Naive thymus-derived CD4-positive, alpha-beta T cell (primary cell): ENCODE data around the gene SLC6A7. TPM values are rescaled to one million over a fixed set of nuclear protein-coding genes. Genes with fewer than 3 reads are reported as not detected.
A peak's percentile ranks its signal among the peaks of the same experiment; 100 is the strongest.

ENCODE experiments used
- ATAC-seq: fragments of 150-1000 bp; cut with Tn5 transposase; 2 replicates; pipeline ENCODE4 v1.10.0; 2021; ENCODE audit warnings: mild to moderate bottlenecking, moderate library complexity
- CTCF ChIA-PET: fragments of 350-600 bp; sonication (Branson Sonifier 250); formaldehyde crosslinking; loops from one replicate; lab custom pipeline; 2021; ENCODE audit warnings: antibody characterized with exemption; lab: Charles Lee
- POLR2A ChIA-PET: fragments of 350-600 bp; sonication (Branson Sonifier 250); formaldehyde crosslinking; loops from one replicate; lab custom pipeline; 2021; ENCODE audit warnings: antibody characterized with exemption, inconsistent platforms; lab: Charles Lee
- DNase-seq, 9 donors: peaks; one replicate each; pipeline versions ENCODE4 v3.0.0 to v3.0.0-alpha.2; 2020 to 2022; ENCODE audit warnings: mixed read lengths in 1 of 9
- H3K27ac ChIP-seq: one replicate; pipeline ENCODE4 v1.7.0; 2013; ENCODE audit warnings: mild to moderate bottlenecking, low read depth, low read length, moderate library complexity
- H3K27me3 ChIP-seq, 2 donors: one replicate each; pipeline ENCODE4 v1.7.0; 2013; ENCODE audit warnings: low read length in 2 of 2, mild to moderate bottlenecking in 2 of 2, moderate library complexity in 2 of 2; ENCODE audit not compliant: control insufficient read depth in 2 of 2, insufficient read depth in 2 of 2
- H3K36me3 ChIP-seq, 3 experiments: 1 replicate in 2 of 3; 2 replicates in 1 of 3; pipeline ENCODE4 v1.7.0; 2013; ENCODE audit warnings: low read length in 3 of 3, mild to moderate bottlenecking in 3 of 3, moderate library complexity in 1 of 3; ENCODE audit not compliant: insufficient read depth in 3 of 3, control insufficient read depth in 2 of 3
- H3K4me1 ChIP-seq, 2 donors: one replicate each; pipeline ENCODE4 v1.7.0; 2013; ENCODE audit warnings: low read length in 2 of 2, mild to moderate bottlenecking in 2 of 2, moderate library complexity in 1 of 2; ENCODE audit not compliant: control insufficient read depth in 2 of 2, insufficient read depth in 2 of 2
- H3K4me3 ChIP-seq: 2 replicates; pipeline ENCODE4 v1.7.0; 2013; ENCODE audit warnings: mild to moderate bottlenecking, low read length
- H3K9me3 ChIP-seq, 3 experiments: 1 replicate in 2 of 3; 2 replicates in 1 of 3; pipeline ENCODE4 v1.7.0; 2013; ENCODE audit warnings: low read length in 3 of 3; ENCODE audit not compliant: control insufficient read depth in 2 of 3
- H3K27ac Mint-ChIP-seq, 9 donors: one replicate each; pipeline ENCODE4 v1.8.0; 2020 to 2022; ENCODE audit warnings: mixed read lengths in 9 of 9, mild to moderate bottlenecking in 8 of 9, moderate library complexity in 5 of 9, inconsistent platforms in 2 of 9
- H3K27me3 Mint-ChIP-seq, 5 donors: one replicate each; pipeline ENCODE4 v1.8.0; 2021 to 2022; ENCODE audit warnings: mixed read lengths in 5 of 5, mild to moderate bottlenecking in 1 of 5
- H3K36me3 Mint-ChIP-seq, 5 donors: one replicate each; pipeline ENCODE4 v1.8.0; 2020 to 2022; ENCODE audit warnings: mixed read lengths in 5 of 5, mild to moderate bottlenecking in 3 of 5, inconsistent platforms in 1 of 5
- H3K4me1 Mint-ChIP-seq, 7 donors: one replicate each; pipeline ENCODE4 v1.8.0; 2020 to 2022; ENCODE audit warnings: mixed read lengths in 7 of 7, mild to moderate bottlenecking in 3 of 7, inconsistent platforms in 1 of 7
- H3K4me3 Mint-ChIP-seq, 10 donors: one replicate each; pipeline ENCODE4 v1.8.0; 2020 to 2022; ENCODE audit warnings: mild to moderate bottlenecking in 10 of 10, mixed read lengths in 10 of 10, moderate library complexity in 6 of 10, inconsistent platforms in 2 of 10
- H3K9me3 Mint-ChIP-seq, 11 donors: one replicate each; pipeline ENCODE4 v1.8.0; 2020 to 2022; ENCODE audit warnings: mixed read lengths in 11 of 11, mild to moderate bottlenecking in 4 of 11, inconsistent platforms in 1 of 11, moderate library complexity in 1 of 11
- intact Hi-C, 2 donors: fragments of 100-400 bp; cut with micrococcal nuclease; formaldehyde crosslinking; loops; one replicate each; pipeline ENCODE4 v1.15.1; 2023
- polyA plus RNA-seq, 2 donors: library from polyadenylated mRNA; unstranded; fragments of 300-500 nt; fragmentation: Illumina TruSeq; gene quantifications; one replicate each; pipeline ENCODE4 v1.2.3, GENCODE V29; 2021
- total RNA-seq, 6 experiments: library from RNA in 5 of 6; stranded (reverse) in 5 of 6; gene quantifications; 1 replicate in 5 of 6; 2 replicates in 1 of 6; pipeline ENCODE4 v1.2.3 and lab custom pipeline; 2021 to 2026

The SLC6A7 gene
- total and polyA plus RNA-seq, 7 experiments from 2014 or later: not detected

DNA sequence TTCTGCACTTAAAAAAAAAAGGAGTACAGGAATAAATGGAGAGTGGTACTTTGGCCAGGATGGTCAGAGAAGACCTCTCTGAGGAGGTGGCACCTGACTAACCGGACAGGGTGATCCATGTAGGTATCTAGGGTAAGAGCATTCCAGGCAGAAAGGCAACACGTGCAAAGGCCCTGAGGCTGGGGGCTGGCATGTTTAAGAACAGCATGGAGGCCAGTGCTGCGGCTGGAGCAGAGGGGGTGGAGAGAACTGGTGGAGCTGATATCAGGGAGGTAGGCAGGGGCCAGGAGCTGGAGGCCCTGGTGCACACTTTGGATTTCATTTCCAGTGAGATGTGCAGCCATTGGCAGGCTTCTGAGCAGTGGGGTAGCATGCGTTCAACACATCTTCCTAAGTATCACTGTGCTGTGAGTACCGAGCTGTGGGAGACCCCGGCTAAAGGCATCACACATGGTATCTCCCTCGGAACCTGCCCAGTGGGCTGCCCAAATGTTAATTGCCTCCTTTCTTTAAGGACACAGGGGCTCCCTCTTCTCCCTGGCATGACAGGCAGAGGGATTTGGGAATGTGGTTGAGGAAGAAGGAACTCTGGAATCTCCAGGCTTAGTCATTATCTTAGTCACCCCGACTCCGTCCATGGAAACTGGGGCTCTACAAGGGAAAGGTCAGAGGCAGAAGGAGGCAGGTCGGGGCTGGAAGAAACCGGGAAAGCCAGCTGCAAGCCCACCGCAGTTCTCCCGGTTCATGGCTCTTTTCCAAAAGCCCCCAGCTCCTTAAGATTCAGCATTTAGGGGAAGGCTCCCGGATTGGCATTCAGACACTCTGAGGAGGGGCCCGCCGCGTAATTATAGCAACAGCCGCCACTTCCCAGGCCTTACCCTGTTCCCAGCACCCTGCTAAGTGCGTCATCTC, 18.6 kb downstream of the SLC6A7 start:
- ChIA-PET CTCF (no interaction called here), POLR2A (no interaction called here)
- Mint-ChIP-seq H3K36me3 (no peaks in the 10 kb centered on the region), H3K4me1 (peaks cover 11 to 20% (median 13%) of the 10 kb centered on the region in 7 donors), H3K9me3 (peaks cover 0 to 4% (median 0%) of the 10 kb centered on the region in 11 donors), H3K27me3 (peaks cover 10 to 24% (median 14%) of the 10 kb centered on the region in 5 donors), H3K4me3 (peak overlapping the region in 9 of 10 donors; percentile 10 to 71 (median 42)), H3K27ac (peak overlapping the region in 2 of 9 donors; percentile 13 to 26)
- no peaks in the 10 kb centered on the region for H3K27me3 ChIP-seq
- no peaks in the 10 kb centered on the region for H3K36me3 ChIP-seq
- no peaks in the 10 kb centered on the region for H3K9me3 ChIP-seq
- ATAC-seq (no peak), DNase-seq (no peak)
- no peak overlapping the region for H3K27ac ChIP-seq
- peaks cover 7 to 12% of the 10 kb centered on the region in 2 donors for H3K4me1 ChIP-seq
- H3K4me3 ChIP-seq: no peak overlapping the region
- intact Hi-C loops: no loop called here

DNA sequence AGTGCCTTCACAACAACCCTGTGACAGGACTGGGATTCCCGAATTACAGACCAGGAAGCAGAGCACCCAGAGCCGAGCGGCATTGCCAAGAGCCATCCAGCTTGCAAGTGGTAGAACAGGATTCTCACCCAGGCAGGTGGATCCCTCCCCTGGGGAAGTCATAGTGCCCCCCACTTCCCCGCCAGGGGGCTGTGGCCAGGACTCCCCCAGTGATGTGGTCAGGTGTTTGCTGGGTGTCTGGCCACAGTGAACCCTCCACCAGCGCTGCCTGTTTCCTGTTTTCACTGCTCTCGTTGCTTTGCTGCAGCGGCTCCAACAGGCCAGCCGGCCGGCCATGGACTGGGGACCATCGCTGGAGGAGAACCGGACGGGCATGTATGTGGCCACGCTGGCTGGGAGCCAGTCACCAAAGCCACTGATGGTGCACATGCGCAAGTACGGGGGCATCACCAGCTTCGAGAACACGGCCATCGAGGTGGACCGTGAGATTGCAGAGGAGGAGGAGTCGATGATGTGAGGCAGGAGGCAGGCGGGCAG, 19.3 kb downstream of the SLC6A7 start:
- H3K9me3 ChIP-seq: no peaks in the 10 kb centered on the region
- Mint-ChIP-seq H3K4me1 (peaks cover 11 to 20% (median 13%) of the 10 kb centered on the region in 7 donors), H3K27me3 (peaks cover 10 to 24% (median 14%) of the 10 kb centered on the region in 5 donors), H3K4me3 (peak overlapping the region in 9 of 10 donors; percentile 10 to 71 (median 42)), H3K27ac (peak overlapping the region in 1 of 9 donors; percentile 42), H3K9me3 (peaks cover 0 to 4% (median 0%) of the 10 kb centered on the region in 11 donors), H3K36me3 (no peaks in the 10 kb centered on the region)
- peak in 2 of 9 donors; percentile 11 to 12 for DNase-seq
- ChIA-PET POLR2A (no interaction called here), CTCF (no interaction called here)
- H3K4me3 ChIP-seq: peak overlapping the region; percentile 25
- H3K27ac ChIP-seq: no peak overlapping the region
- H3K27me3 ChIP-seq: no peaks in the 10 kb centered on the region
- ATAC-seq: peak; percentile 56
- H3K4me1 ChIP-seq: peaks cover 7 to 12% of the 10 kb centered on the region in 2 donors
- intact Hi-C loops: no loop called here
- no peaks in the 10 kb centered on the region for H3K36me3 ChIP-seq

DNA sequence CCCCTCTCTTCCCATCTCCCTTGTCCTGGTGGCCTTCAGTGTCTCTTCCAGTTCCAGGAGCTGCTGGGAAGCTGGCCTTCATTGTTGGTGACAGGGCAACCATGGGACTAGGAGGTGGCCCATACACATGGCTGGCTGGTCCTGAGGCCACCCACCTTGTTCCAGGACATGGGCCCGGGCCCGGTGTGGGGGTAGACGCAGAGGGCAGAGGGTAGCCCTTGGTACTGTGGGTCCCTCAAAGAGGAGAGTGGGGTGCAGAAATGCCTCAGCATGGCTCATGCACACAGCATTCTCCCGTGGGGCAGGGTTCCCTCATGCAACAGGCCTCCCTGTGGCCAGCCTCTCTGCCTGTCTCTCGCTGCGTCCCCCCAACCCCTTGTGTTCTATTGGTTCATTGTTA, 20.8 kb downstream of the SLC6A7 start:
- CTCF ChIA-PET: no interaction called here
- H3K27ac Mint-ChIP-seq: no peak overlapping the region
- no peaks in the 10 kb centered on the region for H3K9me3 ChIP-seq
- peaks cover 0 to 4% (median 0%) of the 10 kb centered on the region in 11 donors for H3K9me3 Mint-ChIP-seq
- peaks cover 11 to 20% (median 13%) of the 10 kb centered on the region in 7 donors for H3K4me1 Mint-ChIP-seq
- peaks cover 7 to 12% of the 10 kb centered on the region in 2 donors for H3K4me1 ChIP-seq
- no peak overlapping the region for H3K27ac ChIP-seq
- no peaks in the 10 kb centered on the region for H3K27me3 ChIP-seq
- intact Hi-C loops: no loop called here
- DNase-seq (no peak), ATAC-seq (no peak)
- peaks cover 10 to 24% (median 14%) of the 10 kb centered on the region in 5 donors for H3K27me3 Mint-ChIP-seq
- no peak overlapping the region for H3K4me3 ChIP-seq
- POLR2A ChIA-PET: no interaction called here
- H3K36me3 ChIP-seq: no peaks in the 10 kb centered on the region
- H3K4me3 Mint-ChIP-seq: no peak overlapping the region
- H3K36me3 Mint-ChIP-seq: no peaks in the 10 kb centered on the region

DNA sequence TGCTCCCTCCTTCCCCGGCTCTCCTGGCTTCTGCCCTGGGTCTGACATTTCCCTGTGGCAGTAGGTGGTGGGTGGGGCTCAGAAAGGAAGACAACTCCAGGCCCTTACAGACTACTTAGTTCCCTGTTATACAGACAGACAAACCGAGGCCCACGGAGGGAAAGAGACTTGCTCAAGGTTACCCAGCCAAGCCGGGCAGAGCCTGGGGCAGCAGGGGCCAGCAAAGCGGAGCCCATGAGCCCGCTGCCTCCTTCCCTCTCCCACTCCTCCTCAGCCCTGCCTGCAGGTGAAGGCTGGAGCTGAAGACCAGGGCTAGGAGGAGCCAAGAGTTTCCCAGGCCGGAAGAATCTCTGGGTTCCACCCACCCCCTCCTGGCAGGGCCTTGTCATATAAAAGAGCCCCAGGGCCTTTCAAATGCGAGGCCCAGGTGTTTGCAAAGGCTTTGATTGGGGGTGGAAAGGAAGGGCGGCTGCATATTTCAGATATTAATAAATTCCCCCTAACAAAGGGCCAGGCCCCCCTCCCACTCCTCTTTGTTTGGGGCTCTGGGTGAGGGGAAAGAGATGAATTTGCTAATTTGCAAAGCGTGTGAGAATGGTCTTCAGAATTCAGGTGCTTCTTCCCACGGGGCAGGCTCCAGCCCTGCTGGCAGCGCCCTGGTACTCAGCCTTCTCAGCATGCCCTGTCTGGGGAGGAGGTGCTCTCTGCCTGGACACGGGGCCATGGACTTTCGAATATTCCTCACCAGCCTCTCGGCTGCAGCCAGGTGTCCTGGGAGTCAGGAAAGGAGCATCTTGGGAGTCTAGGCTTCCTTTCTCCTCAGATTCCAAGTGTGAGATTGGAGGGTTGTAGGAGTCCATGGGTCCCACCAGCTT, 21.5 kb downstream of the SLC6A7 start:
- no peaks in the 10 kb centered on the region for H3K36me3 ChIP-seq
- intact Hi-C loops: no loop called here
- CTCF ChIA-PET: no interaction called here
- no peak overlapping the region for H3K27ac ChIP-seq
- Mint-ChIP-seq H3K4me3 (no peak overlapping the region), H3K4me1 (peaks cover 12 to 20% (median 13%) of the 10 kb centered on the region in 7 donors), H3K27ac (no peak overlapping the region), H3K36me3 (no peaks in the 10 kb centered on the region), H3K27me3 (peaks cover 10 to 24% (median 14%) of the 10 kb centered on the region in 5 donors), H3K9me3 (peaks cover 0 to 4% (median 0%) of the 10 kb centered on the region in 11 donors)
- POLR2A ChIA-PET: no interaction called here
- no peaks in the 10 kb centered on the region for H3K27me3 ChIP-seq
- ATAC-seq: no peak
- no peak for DNase-seq
- no peak overlapping the region for H3K4me3 ChIP-seq
- no peaks in the 10 kb centered on the region for H3K9me3 ChIP-seq
- H3K4me1 ChIP-seq: peaks cover 7 to 12% of the 10 kb centered on the region in 2 donors

DNA sequence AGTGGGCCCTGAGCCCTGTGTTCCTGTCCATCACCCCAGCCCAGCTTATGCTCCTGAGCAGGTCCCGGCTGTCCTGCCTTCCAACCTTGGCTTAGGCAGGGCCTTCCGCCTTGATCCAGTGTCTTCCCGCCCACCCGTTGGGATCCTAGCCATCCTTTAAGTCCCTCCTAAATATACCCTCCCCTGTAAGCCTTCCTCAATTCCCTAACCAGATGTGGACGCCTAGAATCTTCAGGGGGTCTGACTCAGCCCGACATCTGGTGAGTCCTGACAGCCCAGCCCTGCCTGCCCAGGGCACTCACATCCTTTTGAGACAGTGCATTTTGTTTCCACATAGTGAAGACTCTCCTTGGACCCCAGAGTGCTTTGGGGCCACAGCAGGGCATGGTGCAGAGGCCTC, 23.7 kb downstream of the SLC6A7 start:
- peaks cover 3 to 10% of the 10 kb centered on the region in 2 donors for H3K4me1 ChIP-seq
- peaks cover 0 to 4% (median 0%) of the 10 kb centered on the region in 11 donors for H3K9me3 Mint-ChIP-seq
- no peak overlapping the region for H3K4me3 Mint-ChIP-seq
- no peaks in the 10 kb centered on the region for H3K9me3 ChIP-seq
- no peak overlapping the region for H3K27ac Mint-ChIP-seq
- H3K4me1 Mint-ChIP-seq: peaks cover 5 to 14% (median 11%) of the 10 kb centered on the region in 7 donors
- H3K27me3 ChIP-seq: peaks cover 0 to 2% of the 10 kb centered on the region in 2 donors
- ChIA-PET CTCF (no interaction called here), POLR2A (no interaction called here)
- no peak overlapping the region for H3K27ac ChIP-seq
- ATAC-seq: no peak
- intact Hi-C loops: no loop called here
- H3K27me3 Mint-ChIP-seq: peaks cover 0 to 16% (median 11%) of the 10 kb centered on the region in 5 donors
- no peaks in the 10 kb centered on the region for H3K36me3 Mint-ChIP-seq
- H3K4me3 ChIP-seq: no peak overlapping the region
- no peak for DNase-seq
- no peaks in the 10 kb centered on the region for H3K36me3 ChIP-seq

DNA sequence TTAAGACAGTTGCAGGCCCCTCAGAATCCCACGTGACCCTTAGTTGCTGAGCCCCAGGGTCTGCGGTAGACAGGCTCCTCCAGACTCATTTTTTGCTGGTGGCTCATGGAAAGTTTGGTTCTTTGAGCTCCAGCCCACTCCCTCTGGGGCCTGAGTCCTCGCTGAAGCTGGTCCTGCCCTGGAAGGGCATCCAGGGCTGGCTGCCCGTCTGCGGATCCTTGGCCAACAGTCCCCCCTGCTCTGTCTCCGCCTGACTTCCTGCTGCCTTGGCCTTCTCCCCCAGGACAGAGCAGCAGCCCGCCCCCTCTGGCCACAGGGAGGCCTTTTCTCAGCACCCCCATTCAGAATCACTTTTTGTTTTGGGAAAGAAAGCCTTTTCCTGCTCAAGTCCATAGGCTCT, 24.4 kb downstream of the SLC6A7 start:
- Histone ChIP-seq H3K36me3 (no peaks in the 10 kb centered on the region), H3K27me3 (peaks cover 0 to 2% of the 10 kb centered on the region in 2 donors), H3K27ac (no peak overlapping the region), H3K9me3 (no peaks in the 10 kb centered on the region), H3K4me1 (peaks cover 0 to 2% of the 10 kb centered on the region in 2 donors), H3K4me3 (no peak overlapping the region)
- ChIA-PET CTCF (no interaction called here), POLR2A (no interaction called here)
- Mint-ChIP-seq H3K4me1 (peaks cover under 1 to 8% (median 4%) of the 10 kb centered on the region in 7 donors), H3K9me3 (peaks cover 0 to 4% (median 0%) of the 10 kb centered on the region in 11 donors), H3K27ac (no peak overlapping the region), H3K4me3 (no peak overlapping the region), H3K27me3 (peaks cover 0 to 13% (median 7%) of the 10 kb centered on the region in 5 donors), H3K36me3 (no peaks in the 10 kb centered on the region)
- ATAC-seq: no peak
- no peak for DNase-seq
- intact Hi-C loops: no loop called here
